Neutrophil (primary cell): ENCODE results near the gene PRPF39.

ENCODE experiments used
- H3K27ac ChIP-seq: fragments of 200-600 bp; sonication (generic); 2 replicates; pipeline ENCODE4 v1.5.1; 2016; ENCODE audit warnings: mild to moderate bottlenecking, moderate library complexity
- H3K27me3 ChIP-seq: fragments of 200-600 bp; sonication (generic); 2 replicates; pipeline ENCODE4 v1.6.0; 2016; ENCODE audit warnings: mild to moderate bottlenecking
- H3K36me3 ChIP-seq: fragments of 200-600 bp; sonication (generic); 2 replicates; pipeline ENCODE4 v1.5.1; 2017
- H3K4me1 ChIP-seq, 2 experiments: fragments of 200-600 bp in 1 of 2; sonication (generic) in 1 of 2; 1 replicate in 1 of 2; 2 replicates in 1 of 2; pipeline versions ENCODE4 v1.5.1 to v1.6.1; 2013 to 2016; ENCODE audit warnings: low read depth in 1 of 2, low read length in 1 of 2, mild to moderate bottlenecking in 1 of 2, moderate library complexity in 1 of 2; ENCODE audit not compliant: control insufficient read depth in 1 of 2, insufficient read depth in 1 of 2
- H3K4me3 ChIP-seq, 2 experiments: fragments of 200-600 bp in 1 of 2; sonication (generic) in 1 of 2; 1 replicate in 1 of 2; 2 replicates in 1 of 2; pipeline ENCODE4 v1.5.1; 2013 to 2016; ENCODE audit warnings: low read depth in 1 of 2, low read length in 1 of 2, mild to moderate bottlenecking in 1 of 2, moderate library complexity in 1 of 2
- H3K9me3 ChIP-seq: fragments of 200-600 bp; sonication (generic); 2 replicates; pipeline ENCODE4 v1.5.1; 2016
- CTCF ChIP-seq: fragments of 200-600 bp; sonication (generic); IDR thresholded peaks from 2 replicates; pipeline ENCODE4 v1.5.1; 2016; ENCODE audit warnings: antibody characterized with exemption

Gene PRPF39

GRCh38 chr14:45114327-45114726 is 30.4 kb downstream of the PRPF39 start:
- TF ChIP-seq CTCF = no peak
- H3K4me3 ChIP-seq = no peak overlapping the region
- H3K36me3 ChIP-seq = peaks cover 85% of the 10 kb centered on the region
- H3K9me3 ChIP-seq = no peaks in the 10 kb centered on the region
- no peak overlapping the region for H3K27ac ChIP-seq
- no peaks in the 10 kb centered on the region for H3K27me3 ChIP-seq
- no peaks in the 10 kb centered on the region for H3K4me1 ChIP-seq

DNA sequence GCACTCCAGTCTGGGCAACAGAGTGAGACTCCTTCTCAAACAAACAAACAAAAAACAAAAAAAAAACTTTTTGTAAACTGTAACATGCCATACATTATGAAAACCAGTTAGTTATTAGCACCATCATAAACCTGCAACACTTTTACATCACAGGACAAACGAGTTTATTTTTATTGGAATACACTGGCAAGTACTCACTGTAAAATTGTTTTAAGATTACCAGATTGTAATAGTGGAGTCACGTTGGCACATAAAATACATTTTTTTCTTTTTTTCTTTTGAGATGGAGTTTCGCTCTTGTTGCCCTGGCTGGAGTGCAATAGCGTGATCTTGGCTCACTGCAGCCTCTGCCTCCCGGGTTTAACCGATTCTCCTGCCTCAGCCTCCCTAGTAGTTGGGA is 34.7 kb downstream of the PRPF39 start:
- Histone ChIP-seq H3K36me3 (peaks cover 72% of the 10 kb centered on the region), H3K4me1 (no peaks in the 10 kb centered on the region), H3K27me3 (no peaks in the 10 kb centered on the region), H3K27ac (no peak overlapping the region), H3K4me3 (no peak overlapping the region), H3K9me3 (no peaks in the 10 kb centered on the region)
- TF ChIP-seq CTCF = no peak

GRCh38 chr14:45120096-45120495 is 36.2 kb downstream of the PRPF39 start:
- Histone ChIP-seq H3K4me1 (no peaks in the 10 kb centered on the region), H3K27me3 (no peaks in the 10 kb centered on the region), H3K36me3 (peaks cover 58% of the 10 kb centered on the region), H3K27ac (no peak overlapping the region), H3K4me3 (no peak overlapping the region), H3K9me3 (no peaks in the 10 kb centered on the region)
- no peak for TF ChIP-seq CTCF

DNA sequence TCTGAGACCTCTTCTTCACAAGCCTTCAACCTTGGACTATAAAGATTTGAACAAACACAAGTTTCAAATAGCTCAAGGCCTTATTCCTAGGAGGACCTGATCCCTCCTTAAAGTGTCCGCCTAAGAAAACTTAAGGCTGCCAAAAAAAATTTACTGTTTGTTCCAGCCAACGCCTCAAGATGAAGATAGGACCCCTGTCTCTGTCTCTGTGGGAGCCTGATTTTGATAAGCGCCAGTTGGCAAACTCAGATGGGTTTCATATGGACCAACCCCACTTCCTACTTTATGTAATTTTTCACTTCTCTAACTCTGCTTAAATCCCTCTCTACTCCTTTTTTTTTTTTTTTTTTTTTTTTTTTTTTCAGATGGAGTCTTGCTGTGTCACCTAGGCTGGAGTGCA is 39.4 kb downstream of the PRPF39 start:
- no peaks in the 10 kb centered on the region for H3K4me1 ChIP-seq
- H3K27ac ChIP-seq = no peak overlapping the region
- peaks cover 39% of the 10 kb centered on the region for H3K36me3 ChIP-seq
- H3K4me3 ChIP-seq = no peak overlapping the region
- H3K9me3 ChIP-seq = no peaks in the 10 kb centered on the region
- TF ChIP-seq CTCF = no peak
- H3K27me3 ChIP-seq = no peaks in the 10 kb centered on the region

GRCh38 chr14:45125754-45126153 is 41.8 kb downstream of the PRPF39 start:
- Histone ChIP-seq H3K4me3 (no peak overlapping the region), H3K4me1 (no peaks in the 10 kb centered on the region), H3K9me3 (no peaks in the 10 kb centered on the region), H3K27me3 (no peaks in the 10 kb centered on the region), H3K36me3 (peaks cover 23% of the 10 kb centered on the region), H3K27ac (no peak overlapping the region)
- TF ChIP-seq CTCF = no peak

DNA sequence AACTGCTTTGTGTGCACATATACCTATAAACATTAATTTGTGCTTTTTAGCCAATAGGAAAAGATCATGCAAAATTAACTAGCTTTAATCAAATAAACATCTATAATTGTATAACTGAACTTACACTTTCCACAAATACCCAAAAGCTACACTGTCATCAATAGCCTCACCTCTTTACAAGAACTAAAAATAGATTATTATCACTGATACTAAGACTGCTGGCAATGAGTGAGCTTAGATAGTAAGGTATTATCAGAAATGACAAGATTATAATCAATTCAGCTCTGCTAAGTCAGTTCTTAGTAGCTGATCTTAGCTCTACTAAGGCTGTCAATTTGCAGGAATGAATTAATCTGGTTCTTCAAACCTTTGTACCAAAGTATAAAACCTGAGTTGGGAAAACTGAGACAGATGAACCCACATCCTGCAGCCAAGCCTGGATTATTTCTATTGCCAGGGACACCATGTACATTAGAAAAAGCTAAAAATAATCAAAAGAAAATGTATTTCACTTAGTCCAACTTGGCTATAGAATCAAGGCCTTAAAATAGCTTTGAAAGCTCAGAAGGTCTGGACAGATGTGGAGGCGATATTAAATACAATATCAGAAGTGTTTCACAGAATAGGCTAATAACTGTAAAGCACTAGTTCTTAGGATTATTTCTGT is 45.2 kb downstream of the PRPF39 start:
- Histone ChIP-seq H3K9me3 (no peaks in the 10 kb centered on the region), H3K36me3 (peaks cover 11% of the 10 kb centered on the region), H3K4me3 (no peak overlapping the region), H3K27ac (no peak overlapping the region), H3K4me1 (peaks cover 8 to 9% of the 10 kb centered on the region in 2 experiments), H3K27me3 (no peaks in the 10 kb centered on the region)
- TF ChIP-seq CTCF = no peak
